Measurements from ENCODE around the gene ZNF598.
"Not testable (repeated sequence)": the region's sequence is repeated elsewhere in the genome, so short reads cannot be mapped to it uniquely, and the experiment has no call there.

Gene ZNF598

GRCh38 chr16:2015117-2015946 is 5.7 kb upstream of the ZNF598 start:
- Mint-ChIP-seq H3K4me1 (peaks cover 12% of the 10 kb centered on the region), H3K27ac (no peak overlapping the region), H3K36me3 (ENCODE audit: low read depth) (no peaks in the 10 kb centered on the region), H3K9me3 (no peaks in the 10 kb centered on the region), H3K4me3 (no peak overlapping the region), H3K27me3 (ENCODE audit: low read depth, poor library complexity) (peaks cover 17% of the 10 kb centered on the region)
- no peak for DNase-seq
- TF ChIP-seq, protein P1, sequence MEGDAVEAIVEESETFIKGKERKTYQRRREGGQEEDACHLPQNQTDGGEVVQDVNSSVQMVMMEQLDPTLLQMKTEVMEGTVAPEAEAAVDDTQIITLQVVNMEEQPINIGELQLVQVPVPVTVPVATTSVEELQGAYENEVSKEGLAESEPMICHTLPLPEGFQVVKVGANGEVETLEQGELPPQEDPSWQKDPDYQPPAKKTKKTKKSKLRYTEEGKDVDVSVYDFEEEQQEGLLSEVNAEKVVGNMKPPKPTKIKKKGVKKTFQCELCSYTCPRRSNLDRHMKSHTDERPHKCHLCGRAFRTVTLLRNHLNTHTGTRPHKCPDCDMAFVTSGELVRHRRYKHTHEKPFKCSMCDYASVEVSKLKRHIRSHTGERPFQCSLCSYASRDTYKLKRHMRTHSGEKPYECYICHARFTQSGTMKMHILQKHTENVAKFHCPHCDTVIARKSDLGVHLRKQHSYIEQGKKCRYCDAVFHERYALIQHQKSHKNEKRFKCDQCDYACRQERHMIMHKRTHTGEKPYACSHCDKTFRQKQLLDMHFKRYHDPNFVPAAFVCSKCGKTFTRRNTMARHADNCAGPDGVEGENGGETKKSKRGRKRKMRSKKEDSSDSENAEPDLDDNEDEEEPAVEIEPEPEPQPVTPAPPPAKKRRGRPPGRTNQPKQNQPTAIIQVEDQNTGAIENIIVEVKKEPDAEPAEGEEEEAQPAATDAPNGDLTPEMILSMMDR (IDR thresholded peaks at IDR 0.05), result no peak

GRCh38 chr16:2013527-2013926 is 3.9 kb upstream of the ZNF598 start:
- no peak overlapping the region for H3K27ac Mint-ChIP-seq
- peaks cover 22% of the 10 kb centered on the region for H3K4me1 Mint-ChIP-seq
- H3K4me3 Mint-ChIP-seq, result no peak overlapping the region
- TF ChIP-seq, protein P1 (IDR thresholded peaks at IDR 0.05), result no peak
- H3K36me3 Mint-ChIP-seq (ENCODE audit: low read depth), result no peaks in the 10 kb centered on the region
- peaks cover 6% of the 10 kb centered on the region for H3K27me3 Mint-ChIP-seq (ENCODE audit: low read depth, poor library complexity)
- DNase-seq, result no peak
- H3K9me3 Mint-ChIP-seq, result no peaks in the 10 kb centered on the region

DNA sequence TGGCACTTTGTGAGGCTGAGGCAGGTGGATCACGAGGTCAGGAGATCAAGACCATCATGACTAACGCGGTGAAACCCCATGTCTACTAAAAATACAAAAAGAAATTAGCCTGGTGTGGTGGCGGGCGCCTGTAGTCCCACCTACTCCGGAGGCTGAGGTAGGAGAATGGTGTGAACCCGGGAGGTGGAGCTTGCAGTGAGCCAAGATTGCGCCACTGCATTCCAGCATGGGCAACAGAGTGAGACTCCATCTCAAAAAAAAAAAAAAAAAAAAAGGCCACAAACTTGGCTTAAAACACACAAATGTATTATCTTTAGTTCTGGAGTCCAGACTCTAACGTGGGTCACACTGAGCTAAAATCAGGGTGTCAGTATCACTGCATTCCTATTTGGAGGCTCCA is 2.1 kb upstream of the ZNF598 start:
- not testable (repeated sequence) for H3K36me3 Mint-ChIP-seq (ENCODE audit: low read depth); H3K9me3 Mint-ChIP-seq; H3K4me3 Mint-ChIP-seq; H3K27me3 Mint-ChIP-seq (ENCODE audit: low read depth, poor library complexity); DNase-seq; H3K27ac Mint-ChIP-seq
- peaks cover 37% of the 10 kb centered on the region for H3K4me1 Mint-ChIP-seq

GRCh38 chr16:2009164-2009711 is 383 bp downstream of the ZNF598 start:
- TF ChIP-seq, protein P1 (IDR thresholded peaks at IDR 0.05), result no peak
- Mint-ChIP-seq H3K4me3 (peak overlapping the region; percentile 83), H3K27me3 (ENCODE audit: low read depth, poor library complexity) (no peaks in the 10 kb centered on the region), H3K9me3 (no peaks in the 10 kb centered on the region), H3K4me1 (peaks cover 51% of the 10 kb centered on the region), H3K27ac (no peak overlapping the region), H3K36me3 (ENCODE audit: low read depth) (no peaks in the 10 kb centered on the region)
- DNase-seq, result no peak

GRCh38 chr16:2008631-2009163 is 924 bp downstream of the ZNF598 start:
- Mint-ChIP-seq H3K4me3 (peak overlapping the region; percentile 83), H3K27ac (no peak overlapping the region), H3K9me3 (no peaks in the 10 kb centered on the region), H3K4me1 (peaks cover 53% of the 10 kb centered on the region), H3K36me3 (ENCODE audit: low read depth) (no peaks in the 10 kb centered on the region), H3K27me3 (ENCODE audit: low read depth, poor library complexity) (no peaks in the 10 kb centered on the region)
- TF ChIP-seq, protein P1 (IDR thresholded peaks at IDR 0.05), result no peak
- no peak for DNase-seq

- no peak for DNase-seq
- no peaks in the 10 kb centered on the region for H3K9me3 Mint-ChIP-seq
- no peaks in the 10 kb centered on the region for H3K36me3 Mint-ChIP-seq (ENCODE audit: low read depth)
- peak overlapping the region; percentile 83 for H3K4me3 Mint-ChIP-seq
- TF ChIP-seq, protein P1 (IDR thresholded peaks at IDR 0.05), result no peak
- H3K27ac Mint-ChIP-seq, result no peak overlapping the region
- no peaks in the 10 kb centered on the region for H3K27me3 Mint-ChIP-seq (ENCODE audit: low read depth, poor library complexity)
- peaks cover 53% of the 10 kb centered on the region for H3K4me1 Mint-ChIP-seq
These were observed 1.6 kb downstream of the ZNF598 start for GRCh38 chr16:2008009-2008526.

Measured in nephron progenitor cell (in vitro differentiated cells).